ENCODE data around the gene SLC26A1. TPM values are rescaled to one million over a fixed set of nuclear protein-coding genes. Genes with fewer than 3 reads are reported as not detected.

The SLC26A1 gene
- total and polyA plus RNA-seq, 2 donors (not counting 3 experiments of a cell fraction or from before 2014, with no cell fraction given): 0.10 TPM; not detected in 1

DNA sequence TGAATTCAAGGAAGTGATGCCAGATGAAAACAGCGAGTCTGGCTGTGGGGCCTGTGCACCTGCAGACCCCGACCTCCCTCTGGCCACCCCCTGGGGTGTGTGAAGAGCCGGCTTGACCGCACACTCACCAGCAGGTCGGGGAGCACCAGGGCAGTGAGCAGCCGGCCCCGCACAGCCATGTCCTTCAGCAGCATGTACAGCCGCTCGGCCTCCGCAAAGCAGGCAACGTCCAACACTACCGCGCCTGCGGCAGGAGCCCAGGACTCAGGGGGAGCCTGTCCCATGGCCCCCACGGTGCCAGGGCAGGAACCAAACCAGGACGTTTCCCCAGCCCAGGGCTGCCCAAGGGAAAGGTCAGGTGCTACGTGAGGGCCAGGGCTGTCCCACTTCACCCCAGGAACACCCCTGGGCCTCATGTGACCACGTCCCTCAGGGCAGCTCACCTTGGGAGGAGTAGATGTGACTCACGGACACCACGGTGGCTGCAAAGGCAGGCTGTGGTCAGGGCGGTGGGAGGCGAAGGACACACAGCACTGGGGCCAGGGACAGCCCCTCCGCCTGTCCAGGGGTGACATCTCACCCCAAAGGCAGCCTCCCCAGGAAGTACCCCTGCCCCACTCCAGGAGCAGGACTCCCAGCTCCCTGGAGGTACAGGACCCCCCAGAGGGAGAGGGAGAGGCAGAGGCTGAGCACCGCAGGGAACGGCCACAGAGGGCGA, 28.0 kb downstream of the SLC26A1 start:
- dilution Hi-C loops (cut with MboI; ENCODE audit: extremely low pct_ligation_motif_present, low sequenced_read_pairs): no loop called here
- H3K4me1 ChIP-seq (ENCODE audit: control insufficient read depth, extremely low read depth, insufficient read depth, low read length): no peaks in the 10 kb centered on the region
- ChIA-PET CTCF (no interaction called here), POLR2A (no interaction called here)
- H3K9me1 ChIP-seq (replicated peaks; ENCODE audit: control insufficient read depth, extremely low read depth, insufficient read depth, low read length): no peaks in the 10 kb centered on the region
- no peaks in the 10 kb centered on the region for H3K79me2 ChIP-seq (ENCODE audit: control insufficient read depth, insufficient read depth, low read length)
- no peak overlapping the region for H3K4me2 ChIP-seq (ENCODE audit: insufficient read depth, low read length)
- peaks cover 0 to 26% of the 10 kb centered on the region in 2 experiments for H3K36me3 ChIP-seq (ENCODE audit: control insufficient read depth in 2 of 2, extremely low read depth in 1 of 2, insufficient read depth in 2 of 2, low read length in 2 of 2)
- TF ChIP-seq MYC (IDR thresholded peaks at IDR 0.05; ENCODE audit: low read depth, low read length) (no peak), JUN (IDR thresholded peaks at IDR 0.05; ENCODE audit: borderline replicate concordance, insufficient read depth, insufficient read length, low read depth) (no peak), GATA2 (IDR thresholded peaks at IDR 0.05; ENCODE audit: insufficient read depth, insufficient read length, low read depth, low read length) (no peak), FOS (IDR thresholded peaks at IDR 0.05; ENCODE audit: borderline replicate concordance, insufficient read depth, low read length) (no peak)
- TF ChIP-seq, protein P1, sequence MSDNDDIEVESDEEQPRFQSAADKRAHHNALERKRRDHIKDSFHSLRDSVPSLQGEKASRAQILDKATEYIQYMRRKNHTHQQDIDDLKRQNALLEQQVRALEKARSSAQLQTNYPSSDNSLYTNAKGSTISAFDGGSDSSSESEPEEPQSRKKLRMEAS (IDR thresholded peaks at IDR 0.05; ENCODE audit: insufficient read depth, insufficient read length): no peak
- H3K9me3 ChIP-seq (replicated peaks; ENCODE audit: control insufficient read depth, insufficient read depth, low read length): no peaks in the 10 kb centered on the region
- FAIRE-seq (no peak), DNase-seq (ENCODE audit: low read depth, low spot score) (no peak)
- H3K27me3 ChIP-seq (ENCODE audit: control insufficient read depth in 2 of 2, insufficient read depth in 2 of 2, low read length in 2 of 2): no peaks in the 10 kb centered on the region
- no peak overlapping the region for H3K27ac ChIP-seq (ENCODE audit: insufficient read depth, low read depth, low read length)
- H3K4me3 ChIP-seq (replicated peaks in 1 of 3; ENCODE audit: insufficient read depth in 1 of 3, low read depth in 1 of 3, low read length in 3 of 3): no peak overlapping the region
- no peak overlapping the region for H2AFZ ChIP-seq (ENCODE audit: low read depth, low read length)
- H4K20me1 ChIP-seq (replicated peaks; ENCODE audit: control insufficient read depth, extremely low read depth, insufficient read depth, low read length): no peaks in the 10 kb centered on the region
- H3K9ac ChIP-seq (replicated peaks; ENCODE audit: extremely low read depth, insufficient read depth, low read length): no peak overlapping the region
- no TSS peak for BruUV-seq (replicated peaks)
- intact Hi-C loops (cut with micrococcal nuclease): no loop called here

DNA sequence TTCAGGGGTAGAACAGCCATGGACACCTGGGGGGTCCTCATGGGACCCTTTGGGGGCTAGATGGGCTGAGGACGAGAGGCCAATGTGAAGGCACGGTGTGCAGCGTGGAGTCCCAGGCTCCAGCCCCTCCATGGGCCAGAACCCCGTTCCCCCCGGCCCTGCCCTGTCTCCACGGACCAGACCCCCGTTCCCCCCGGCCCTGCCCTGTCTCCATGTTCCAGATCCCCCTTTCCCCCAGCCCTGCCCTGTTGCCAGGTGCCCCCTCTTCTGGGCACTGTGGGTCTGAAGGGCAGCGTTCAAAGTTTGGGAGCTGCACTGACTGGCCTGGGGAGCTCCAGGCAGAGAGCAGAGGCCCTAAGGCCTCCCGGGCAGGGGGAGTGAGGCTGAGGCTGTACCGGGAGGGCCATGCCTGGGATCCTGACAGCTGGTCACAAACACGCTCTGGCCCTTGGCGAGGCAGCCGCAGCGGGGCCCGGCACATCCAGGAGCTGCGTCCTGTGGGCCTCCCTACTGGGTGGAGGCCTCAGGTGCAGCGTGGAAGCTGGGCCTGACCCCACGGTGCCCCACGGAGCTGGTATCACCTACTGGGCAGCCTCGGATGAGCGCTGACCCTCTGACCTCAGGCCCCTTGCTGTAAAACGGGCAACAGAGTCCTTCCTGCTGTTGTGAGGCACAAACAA, 28.7 kb downstream of the SLC26A1 start:
- no TSS peak for BruUV-seq (replicated peaks)
- H4K20me1 ChIP-seq (replicated peaks; ENCODE audit: control insufficient read depth, extremely low read depth, insufficient read depth, low read length): no peaks in the 10 kb centered on the region
- no peaks in the 10 kb centered on the region for H3K9me3 ChIP-seq (replicated peaks; ENCODE audit: control insufficient read depth, insufficient read depth, low read length)
- POLR2A ChIA-PET: no interaction called here
- H3K9me1 ChIP-seq (replicated peaks; ENCODE audit: control insufficient read depth, extremely low read depth, insufficient read depth, low read length): no peaks in the 10 kb centered on the region
- DNase-seq (ENCODE audit: low read depth, low spot score) (no peak), FAIRE-seq (no peak)
- no peaks in the 10 kb centered on the region for H3K27me3 ChIP-seq (ENCODE audit: control insufficient read depth in 2 of 2, insufficient read depth in 2 of 2, low read length in 2 of 2)
- TF ChIP-seq POLR2A (IDR thresholded peaks at IDR 0.05; ENCODE audit: low read depth, low read length) (no peak), FOS (IDR thresholded peaks at IDR 0.05; ENCODE audit: borderline replicate concordance, insufficient read depth, low read length) (no peak), JUN (IDR thresholded peaks at IDR 0.05; ENCODE audit: borderline replicate concordance, insufficient read depth, insufficient read length, low read depth) (no peak), GATA2 (IDR thresholded peaks at IDR 0.05; ENCODE audit: insufficient read depth, insufficient read length, low read depth, low read length) (no peak), MYC (IDR thresholded peaks at IDR 0.05; ENCODE audit: low read depth, low read length) (no peak), CTCF (IDR thresholded peaks at IDR 0.05; ENCODE audit: extremely low read depth in 1 of 2, insufficient read depth in 1 of 2, low read depth in 1 of 2, low read length in 2 of 2) (no peak), POLR2AphosphoS5 (IDR thresholded peaks at IDR 0.05; ENCODE audit: insufficient read depth, low read depth, low read length) (no peak), EZH2 (IDR thresholded peaks at IDR 0.05; ENCODE audit: borderline replicate concordance, low read depth, low read length, severe bottlenecking) (no peak)
- TF ChIP-seq, protein P1 (IDR thresholded peaks at IDR 0.05; ENCODE audit: insufficient read depth, insufficient read length): no peak
- H2AFZ ChIP-seq (ENCODE audit: low read depth, low read length): no peak overlapping the region
- no peak overlapping the region for H3K4me3 ChIP-seq (replicated peaks in 1 of 3; ENCODE audit: insufficient read depth in 1 of 3, low read depth in 1 of 3, low read length in 3 of 3)
- H3K4me1 ChIP-seq (ENCODE audit: control insufficient read depth, extremely low read depth, insufficient read depth, low read length): no peaks in the 10 kb centered on the region
- CTCF ChIA-PET: no interaction called here
- dilution Hi-C loops (cut with MboI; ENCODE audit: extremely low pct_ligation_motif_present, low sequenced_read_pairs): no loop called here
- H3K79me2 ChIP-seq (ENCODE audit: control insufficient read depth, insufficient read depth, low read length): no peaks in the 10 kb centered on the region
- intact Hi-C loops (cut with micrococcal nuclease): no loop called here
- H3K4me2 ChIP-seq (ENCODE audit: insufficient read depth, low read length): no peak overlapping the region
- no peak overlapping the region for H3K9ac ChIP-seq (replicated peaks; ENCODE audit: extremely low read depth, insufficient read depth, low read length)
- H3K36me3 ChIP-seq (ENCODE audit: control insufficient read depth in 2 of 2, extremely low read depth in 1 of 2, insufficient read depth in 2 of 2, low read length in 2 of 2): peaks cover 0 to 26% of the 10 kb centered on the region in 2 experiments
- no peak overlapping the region for H3K27ac ChIP-seq (ENCODE audit: insufficient read depth, low read depth, low read length)

All from endothelial cell of umbilical vein (primary cell).